CD4-positive, alpha-beta T cell treated with Interleukin-12 subunit alpha and Interleukin-12 subunit beta, for 1 hour (primary cell): ENCODE measurements around the gene PROSER2.

Experiments used
- DNase-seq: peaks from one replicate; pipeline ENCODE4 v3.0.0-alpha.2; 2020

PROSER2 gene

GRCh38 chr10:11869743-11870460 is 46.7 kb downstream of the PROSER2 start:
- no peak for DNase-seq

DNA sequence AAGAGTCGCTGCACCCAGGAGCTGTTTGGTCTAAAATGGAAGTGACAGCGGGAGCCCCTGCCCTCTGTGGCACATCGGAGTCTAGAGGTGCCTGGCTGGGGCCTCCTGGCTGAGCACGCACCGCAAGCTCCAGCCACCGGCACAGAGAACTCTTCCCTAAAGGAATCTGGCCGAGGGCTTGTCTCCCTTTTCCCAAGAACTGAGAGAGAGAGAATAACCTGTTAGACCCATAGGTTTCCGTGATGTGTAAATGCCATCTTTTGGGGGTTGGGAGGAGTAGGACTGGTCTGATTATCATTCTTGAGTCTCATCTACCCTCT is 47.3 kb downstream of the PROSER2 start:
- no peak for DNase-seq

- no peak for DNase-seq
Observed at GRCh38 chr10:11870900-11871400, 47.8 kb downstream of the PROSER2 start.

GRCh38 chr10:11871466-11871865 is 48.3 kb downstream of the PROSER2 start:
- peak; percentile 4 for DNase-seq

DNA sequence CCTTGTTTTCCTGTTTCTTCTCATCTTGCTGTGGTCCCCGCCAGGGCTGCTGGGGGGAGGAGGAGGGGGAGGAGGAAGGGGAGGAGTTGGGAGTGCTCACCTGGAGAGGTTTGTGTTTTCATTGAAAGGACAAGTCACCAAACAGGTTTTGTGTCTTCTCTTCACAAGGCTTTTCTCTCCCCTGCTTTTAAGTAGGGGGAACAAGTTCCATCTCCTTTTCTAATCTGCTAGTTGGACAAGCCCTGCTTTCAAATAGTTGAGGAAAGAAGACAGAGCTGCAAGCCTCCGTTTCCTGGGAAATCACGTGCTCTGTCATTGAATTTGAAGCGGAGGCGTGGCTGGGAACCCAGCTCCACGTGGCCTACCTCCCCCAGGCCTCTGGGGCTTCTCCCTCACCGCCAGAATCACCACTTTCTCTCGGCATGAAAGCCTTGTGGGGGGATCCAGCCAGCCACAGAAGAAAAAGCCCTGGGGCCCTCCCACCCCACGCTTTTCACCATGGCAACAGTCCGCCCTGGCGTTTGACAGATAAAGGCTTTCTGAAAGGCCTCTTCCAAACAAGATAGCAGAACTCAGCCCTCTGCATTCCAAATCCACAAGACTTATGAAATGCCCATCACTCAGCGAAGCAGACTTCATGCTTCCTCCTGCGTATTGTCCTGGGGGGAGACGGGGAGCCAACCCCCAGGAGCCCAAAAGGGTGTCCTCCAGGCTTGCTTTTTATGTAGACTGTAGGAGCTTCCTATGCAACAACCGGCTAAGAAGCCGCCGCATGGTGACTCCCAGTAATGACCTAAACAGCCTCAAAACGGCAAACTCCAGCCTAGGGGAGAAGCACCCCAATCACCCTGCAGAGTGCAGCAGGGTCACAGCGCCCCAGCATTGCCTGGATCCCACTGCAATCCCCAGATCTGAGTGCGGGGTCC is 51.7 kb downstream of the PROSER2 start:
- DNase-seq, result peak; percentile 14

DNA sequence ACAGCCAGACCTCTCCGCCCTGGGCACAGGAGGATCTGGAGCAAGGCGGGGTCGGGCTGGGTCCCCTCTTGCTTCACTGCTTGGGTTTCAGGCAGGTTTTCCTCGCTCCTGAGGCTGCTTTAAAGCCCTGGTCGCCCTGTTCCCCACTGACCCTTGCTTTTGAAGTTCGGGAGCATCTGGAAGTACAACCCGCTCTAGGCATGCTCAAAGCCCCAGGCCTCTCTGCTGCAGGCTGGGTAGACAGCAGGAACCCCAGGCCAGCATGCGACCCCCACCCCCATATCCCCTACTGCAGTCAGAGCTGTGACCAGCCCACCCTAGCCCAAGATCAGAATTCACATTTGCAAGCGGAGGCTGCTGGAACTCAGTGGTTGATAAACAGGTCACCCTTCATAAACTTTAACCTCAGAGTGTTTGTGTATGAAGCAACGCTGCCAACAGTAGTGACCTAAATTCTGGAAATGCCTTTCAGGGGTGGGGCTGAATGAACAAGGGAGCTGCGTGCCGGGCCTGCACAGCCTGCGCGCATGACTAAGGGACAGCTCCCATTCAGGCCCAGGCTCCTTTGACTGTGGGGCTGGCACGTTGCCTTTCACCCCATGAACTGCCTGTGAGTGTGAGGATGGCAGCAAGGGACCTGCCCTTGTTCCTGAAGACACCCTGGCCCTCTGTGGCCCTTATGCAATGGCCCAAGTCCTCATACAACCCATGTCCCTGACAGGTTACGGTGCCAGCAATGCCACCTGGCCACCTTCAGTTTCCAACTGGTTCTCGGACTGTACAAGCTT is 52.5 kb downstream of the PROSER2 start:
- no peak for DNase-seq

DNA sequence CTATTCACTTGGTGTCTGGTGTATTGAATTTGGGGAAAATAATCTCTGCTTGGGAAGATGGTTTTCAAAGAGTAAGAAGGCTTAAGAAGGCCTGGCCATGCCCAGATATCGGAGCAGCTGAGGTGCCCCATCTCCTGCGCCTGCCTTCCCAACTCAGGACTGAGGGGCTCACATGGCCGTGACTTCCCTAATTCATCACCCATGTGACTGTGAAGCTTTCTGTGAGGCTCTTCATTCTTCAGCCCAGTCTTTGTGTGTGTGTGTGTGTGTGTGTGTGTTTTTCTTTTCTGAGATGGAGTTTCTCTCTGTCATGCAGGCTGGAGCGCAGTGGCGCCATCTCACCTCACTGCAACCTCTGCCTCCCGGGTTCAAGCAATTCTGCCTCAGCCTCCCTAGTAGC is 53.2 kb downstream of the PROSER2 start:
- no peak for DNase-seq

GRCh38 chr10:11876805-11877590 is 53.8 kb downstream of the PROSER2 start:
- DNase-seq, result no peak

- no peak for DNase-seq
Observed at GRCh38 chr10:11877591-11877905, 54.4 kb downstream of the PROSER2 start.

GRCh38 chr10:11878776-11879175 is 55.6 kb downstream of the PROSER2 start:
- DNase-seq, result no peak

- DNase-seq, result no peak
Observed at GRCh38 chr10:11879387-11880094, 56.4 kb downstream of the PROSER2 start.

- DNase-seq, result no peak
Observed at GRCh38 chr10:11880151-11881029, 57.2 kb downstream of the PROSER2 start.

DNA sequence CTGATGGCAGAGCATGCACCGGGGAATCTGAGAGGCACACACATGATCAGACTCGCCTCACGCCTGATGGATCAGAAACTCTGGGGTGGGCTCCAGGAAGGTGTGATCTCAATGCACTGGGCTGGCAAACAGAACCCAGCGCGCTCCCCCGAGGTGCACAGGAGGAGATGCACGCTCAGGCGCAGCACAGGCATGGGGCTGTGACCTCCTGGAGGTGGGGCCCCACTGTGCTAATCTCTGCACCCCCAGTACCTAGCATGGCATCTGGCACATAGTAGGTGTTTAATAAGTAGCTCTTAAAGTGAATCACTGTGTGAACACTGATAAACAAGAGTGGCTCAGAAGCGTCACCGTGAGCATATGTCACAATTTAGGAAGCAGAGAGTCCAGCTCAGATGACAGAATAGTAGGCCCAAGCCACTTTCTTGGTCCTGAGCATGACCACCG is 57.9 kb downstream of the PROSER2 start:
- no peak for DNase-seq

GRCh38 chr10:11881477-11882417 is 58.6 kb downstream of the PROSER2 start:
- DNase-seq, result no peak

DNA sequence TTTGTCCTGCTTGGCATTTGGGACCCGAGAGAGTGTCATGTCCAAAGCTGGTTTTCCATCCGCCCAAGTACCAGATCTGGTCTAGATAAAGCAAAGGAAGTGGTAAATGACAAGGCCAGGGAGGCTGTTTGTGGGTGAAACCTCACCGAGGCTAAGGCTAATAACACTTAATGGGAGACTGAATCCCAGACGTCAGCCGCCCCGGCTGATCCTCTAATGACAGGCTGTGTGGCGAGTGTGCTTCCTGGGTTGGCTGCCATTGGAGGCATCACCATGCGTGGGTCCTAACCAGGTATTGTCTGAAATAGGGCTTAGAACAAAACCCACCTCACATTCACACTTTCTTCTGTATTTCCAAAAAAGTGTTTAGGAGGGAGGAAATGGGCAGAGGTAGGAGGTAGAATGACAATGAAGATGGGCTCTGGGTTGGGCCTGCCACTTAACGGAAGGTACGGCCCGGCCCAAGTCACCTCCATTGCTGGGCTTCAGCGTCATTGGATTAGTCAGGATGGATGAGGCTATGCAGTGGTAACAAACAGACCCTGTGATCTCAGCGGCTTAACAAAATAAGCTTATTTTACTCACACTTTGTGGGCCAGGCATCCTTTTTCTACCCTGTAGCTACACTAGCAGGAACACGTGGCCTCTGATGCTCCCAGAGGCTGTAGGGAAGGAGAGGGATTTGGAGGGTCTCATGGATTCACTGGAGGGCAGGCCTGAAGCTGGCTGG is 59.7 kb downstream of the PROSER2 start:
- DNase-seq, result no peak

- DNase-seq, result no peak
Observed at GRCh38 chr10:11884706-11885423, 61.7 kb downstream of the PROSER2 start.

DNA sequence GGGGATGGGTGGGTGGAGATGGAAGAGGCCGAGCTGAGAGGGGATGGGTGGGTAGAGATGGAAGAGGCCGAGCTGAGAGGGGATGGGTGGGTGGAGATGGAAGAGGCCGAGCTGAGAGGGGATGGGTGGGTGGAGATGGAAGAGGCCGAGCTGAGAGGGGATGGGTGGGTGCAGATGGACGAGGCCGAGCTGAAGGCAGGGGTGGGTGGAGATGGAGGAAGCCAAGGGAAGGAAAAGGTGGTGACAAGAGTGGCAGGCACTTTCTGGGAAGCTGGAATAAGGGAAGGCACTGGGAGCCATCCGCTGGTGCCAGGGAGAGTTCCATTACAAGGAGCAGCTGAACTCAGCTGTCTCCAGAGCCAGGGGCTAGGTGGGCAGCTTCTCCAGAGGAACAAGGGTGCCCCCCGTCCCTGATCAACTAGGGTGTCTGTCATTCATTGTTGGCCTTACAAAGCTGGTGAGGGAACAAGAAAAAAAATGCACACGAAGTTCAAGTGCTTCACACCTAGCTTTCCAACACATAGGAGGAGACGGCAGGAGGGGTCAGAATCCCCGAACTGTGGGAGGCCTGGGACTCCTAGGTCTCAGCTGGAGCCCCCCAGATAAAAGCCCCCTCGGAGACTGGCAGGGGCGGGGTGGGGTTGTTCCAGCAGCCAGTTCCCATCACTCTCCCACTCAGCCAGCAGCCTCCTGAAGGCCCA is 62.4 kb downstream of the PROSER2 start:
- DNase-seq, result no peak

DNA sequence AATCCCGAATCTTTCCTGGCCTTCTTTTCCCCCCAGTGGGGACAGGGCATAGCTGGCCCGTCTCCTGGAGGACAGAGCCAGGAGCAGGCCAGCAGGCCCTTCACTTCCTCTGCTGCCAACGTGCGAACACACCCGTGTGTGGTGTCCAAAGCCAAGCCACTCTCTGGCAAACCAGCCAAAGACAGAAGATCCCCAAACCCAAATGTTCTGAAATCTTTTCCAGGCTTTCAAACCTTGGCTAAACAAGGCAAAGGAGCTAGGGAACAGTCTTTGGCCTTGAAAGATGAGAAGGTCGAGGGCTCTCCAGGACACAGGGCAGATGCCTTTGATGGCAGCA is 63.0 kb downstream of the PROSER2 start:
- no peak for DNase-seq
